OCI-LY7 (cell line): ENCODE data around the gene IHH.

Experiments
- EZH2phosphoT487 ChIP-seq: fragments of 200-600 bp; sonication (generic); IDR thresholded peaks from 2 replicates; pipeline ENCODE4 v1.6.1; 2018; ENCODE audit warnings: low read depth, borderline replicate concordance, mild to moderate bottlenecking, mixed run types, antibody characterized with exemption, low read length, moderate library complexity, mixed read lengths
- TF ChIP-seq, protein P1 (sequence below): fragments of 200-600 bp; sonication (generic); conservative IDR thresholded peaks from 2 replicates; pipeline ENCODE4 v1.5.1; 2014; ENCODE audit warnings: mild to moderate bottlenecking, antibody characterized with exemption, low read length, moderate library complexity, mixed read lengths

DNA sequence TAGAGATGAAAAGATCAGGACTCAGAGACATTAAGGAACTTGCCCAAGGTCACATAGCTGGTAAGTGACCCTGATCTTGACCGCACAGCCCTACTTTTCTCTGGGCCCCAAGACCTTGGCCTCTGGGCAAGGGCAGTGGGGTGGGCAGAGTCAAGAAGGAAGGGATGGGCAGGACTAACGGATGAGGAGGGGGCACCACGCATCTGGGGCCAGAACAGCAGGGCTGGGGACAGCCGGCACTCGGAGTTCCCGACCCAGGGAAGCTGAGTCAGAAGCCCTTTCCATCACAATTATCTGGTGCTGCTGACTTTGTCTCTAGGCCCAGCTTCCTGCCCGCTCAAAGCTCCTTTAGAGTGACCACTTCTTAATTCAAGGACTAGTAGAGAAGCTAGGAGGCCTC is 33.8 kb downstream of the IHH start:
- TF ChIP-seq, protein P1, sequence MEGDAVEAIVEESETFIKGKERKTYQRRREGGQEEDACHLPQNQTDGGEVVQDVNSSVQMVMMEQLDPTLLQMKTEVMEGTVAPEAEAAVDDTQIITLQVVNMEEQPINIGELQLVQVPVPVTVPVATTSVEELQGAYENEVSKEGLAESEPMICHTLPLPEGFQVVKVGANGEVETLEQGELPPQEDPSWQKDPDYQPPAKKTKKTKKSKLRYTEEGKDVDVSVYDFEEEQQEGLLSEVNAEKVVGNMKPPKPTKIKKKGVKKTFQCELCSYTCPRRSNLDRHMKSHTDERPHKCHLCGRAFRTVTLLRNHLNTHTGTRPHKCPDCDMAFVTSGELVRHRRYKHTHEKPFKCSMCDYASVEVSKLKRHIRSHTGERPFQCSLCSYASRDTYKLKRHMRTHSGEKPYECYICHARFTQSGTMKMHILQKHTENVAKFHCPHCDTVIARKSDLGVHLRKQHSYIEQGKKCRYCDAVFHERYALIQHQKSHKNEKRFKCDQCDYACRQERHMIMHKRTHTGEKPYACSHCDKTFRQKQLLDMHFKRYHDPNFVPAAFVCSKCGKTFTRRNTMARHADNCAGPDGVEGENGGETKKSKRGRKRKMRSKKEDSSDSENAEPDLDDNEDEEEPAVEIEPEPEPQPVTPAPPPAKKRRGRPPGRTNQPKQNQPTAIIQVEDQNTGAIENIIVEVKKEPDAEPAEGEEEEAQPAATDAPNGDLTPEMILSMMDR = no peak
- no peak for TF ChIP-seq EZH2phosphoT487
